Fibroblast of the aortic adventitia (primary cell): ENCODE results near the gene COQ7. TPM values are rescaled to one million over a fixed set of nuclear protein-coding genes. Genes with fewer than 3 reads are reported as not detected.

Experiments used
- DNase-seq: peaks from one replicate; pipeline ENCODE4 v3.0.0-alpha.2; 2010; ENCODE audit warnings: low read depth
- H3K4me3 ChIP-seq: 2 replicates; pipeline ENCODE4 v1.5.1; 2011; ENCODE audit warnings: low read depth, mild to moderate bottlenecking, control low read depth, low read length, moderate library complexity
- CTCF ChIP-seq: IDR thresholded peaks from 2 replicates; pipeline ENCODE4 v1.5.1; 2011; ENCODE audit warnings: mild to moderate bottlenecking, low read length, control low read depth, inconsistent platforms; ENCODE audit not compliant: insufficient read depth
- total RNA-seq: library from RNA; depleted of rRNA; stranded (reverse); fragments of >200 nt; gene quantifications from 2 replicates; pipeline ENCODE4 v1.2.3, GENCODE V29; 2012; ENCODE audit warnings: low replicate concordance

COQ7 gene
- total RNA-seq, 1 donor = 12.7 TPM

GRCh38 chr16:19127674-19128131 lies 60.3 kb downstream of the COQ7 start:
- H3K4me3 ChIP-seq = no peak overlapping the region
- no peak for TF ChIP-seq CTCF
- DNase-seq = no peak

- TF ChIP-seq CTCF = no peak
- H3K4me3 ChIP-seq = no peak overlapping the region
- no peak for DNase-seq
These were observed 61.2 kb downstream of the COQ7 start for GRCh38 chr16:19128454-19129200.

Other genes with a start within 250 kb of the COQ7 start
- gene SMG1, start 141.2 kb upstream of the COQ7 start, total RNA-seq = 50.0 and 77.7 TPM in 2 replicates
- 0.41 and 1.5 TPM in 2 replicates for gene TMC7, start 83.7 kb upstream of the COQ7 start, total RNA-seq
- gene ITPRIPL2, start 46.4 kb downstream of the COQ7 start, total RNA-seq = 41.1 and 60.1 TPM in 2 replicates
- gene SYT17, start 100.6 kb downstream of the COQ7 start, total RNA-seq = under 0.01 TPM in 1 of 2 replicates, not detected in the other
- gene CLEC19A, start 218.1 kb downstream of the COQ7 start, total RNA-seq = not detected in 2 replicates